HG03469 (cell line): ENCODE results near the gene JPH3.

Experiments used
- ATAC-seq: cut with Tn5 transposase; IDR thresholded peaks from one replicate; pipeline ENCODE4 v1.9.1; 2021; ENCODE audit warnings: mild to moderate bottlenecking, moderate library complexity, moderate number of reproducible peaks; ENCODE audit not compliant: unreplicated experiment

Gene JPH3

GRCh38 chr16:87693827-87694226, 91.5 kb downstream of the JPH3 start:
- ATAC-seq, result no peak

- no peak for ATAC-seq
These were observed 92.3 kb downstream of the JPH3 start for GRCh38 chr16:87694441-87695125.

DNA sequence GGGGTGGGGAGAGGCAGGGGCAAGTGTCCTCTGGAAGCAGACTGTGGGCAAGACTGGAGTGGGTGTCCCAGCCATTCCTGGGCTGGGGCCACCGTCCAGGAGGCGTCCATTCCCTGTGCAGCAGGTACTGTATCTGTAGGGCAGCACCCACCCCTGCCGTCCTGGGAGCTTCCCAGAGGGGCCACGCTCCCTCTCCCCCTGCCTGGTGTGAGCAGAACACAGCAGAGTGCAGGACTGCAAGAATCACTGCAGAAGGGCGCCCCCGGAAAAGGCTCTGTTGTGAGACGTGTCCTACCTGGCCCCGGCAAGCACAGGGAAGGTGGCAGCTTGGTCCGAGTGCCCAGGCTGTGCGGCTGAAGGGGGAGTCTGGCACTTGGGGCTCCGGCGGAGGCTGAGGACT, 93.2 kb downstream of the JPH3 start:
- no peak for ATAC-seq

DNA sequence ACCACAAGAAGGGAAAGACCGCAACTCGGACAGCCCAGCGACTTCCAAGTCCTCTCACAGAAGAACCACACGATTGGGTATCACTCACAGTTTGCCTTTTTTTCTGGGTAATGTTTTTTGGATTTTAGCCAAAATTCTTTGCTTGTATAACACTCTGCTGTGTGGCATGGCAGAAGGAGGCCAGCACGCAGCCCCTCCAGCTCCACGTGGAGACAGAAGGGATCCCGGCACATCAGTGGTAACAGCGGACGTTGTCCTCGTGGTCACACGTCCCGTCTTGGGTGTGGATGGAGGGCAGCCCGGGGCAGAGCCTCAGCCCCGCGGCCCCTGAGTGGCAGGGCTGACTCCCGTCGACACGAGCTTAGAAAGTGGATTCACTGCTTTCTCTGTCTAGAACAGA, 94.4 kb downstream of the JPH3 start:
- no peak for ATAC-seq

- no peak for ATAC-seq
These were observed 94.9 kb downstream of the JPH3 start for GRCh38 chr16:87697256-87697655.

GRCh38 chr16:87697792-87698191, 95.5 kb downstream of the JPH3 start:
- ATAC-seq, result no peak

DNA sequence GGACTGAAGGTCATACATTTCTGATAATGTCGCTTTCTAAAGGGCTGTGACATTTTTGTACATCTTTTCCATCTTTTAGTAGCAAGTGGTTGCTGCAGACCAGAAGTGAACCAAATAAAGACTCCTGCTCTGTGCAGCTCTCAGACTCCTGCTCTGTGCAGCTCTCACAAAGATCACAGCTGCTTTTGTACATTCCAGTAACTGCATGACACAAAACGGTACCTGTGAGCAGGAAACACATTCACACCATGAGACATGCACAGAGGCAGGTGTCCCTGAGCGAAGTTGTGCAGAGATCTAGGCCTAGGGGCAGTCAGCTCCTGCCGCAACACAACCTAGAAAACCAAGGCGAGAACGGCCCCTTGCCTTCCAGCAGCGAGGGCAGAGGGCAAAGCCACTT, 95.9 kb downstream of the JPH3 start:
- no peak for ATAC-seq

DNA sequence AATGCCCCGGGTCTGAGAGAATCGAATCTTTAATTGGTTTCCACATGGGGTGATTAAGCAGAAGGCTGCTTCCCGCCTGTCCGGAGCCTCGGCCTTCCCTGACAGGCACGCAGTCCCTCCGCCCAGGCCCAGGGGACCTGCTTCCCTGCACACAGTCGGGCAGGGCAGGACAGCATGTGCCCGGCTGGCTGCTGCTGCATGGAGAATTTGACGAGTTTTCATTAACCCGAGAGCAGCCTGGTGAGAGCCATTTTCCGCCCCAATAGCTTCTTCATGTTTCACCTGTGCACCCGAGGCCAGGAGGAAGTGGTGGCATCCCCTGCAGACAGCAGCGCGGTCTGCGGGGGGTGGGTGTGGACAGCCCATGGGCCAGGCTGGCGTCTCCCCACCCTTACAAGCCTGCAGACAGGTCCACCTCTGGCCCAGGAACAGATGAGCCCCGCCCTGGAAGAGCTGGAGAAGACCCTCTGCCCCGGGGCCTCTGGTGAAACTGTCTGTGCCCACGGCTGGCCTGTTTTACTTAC, 96.4 kb downstream of the JPH3 start:
- ATAC-seq, result no peak

DNA sequence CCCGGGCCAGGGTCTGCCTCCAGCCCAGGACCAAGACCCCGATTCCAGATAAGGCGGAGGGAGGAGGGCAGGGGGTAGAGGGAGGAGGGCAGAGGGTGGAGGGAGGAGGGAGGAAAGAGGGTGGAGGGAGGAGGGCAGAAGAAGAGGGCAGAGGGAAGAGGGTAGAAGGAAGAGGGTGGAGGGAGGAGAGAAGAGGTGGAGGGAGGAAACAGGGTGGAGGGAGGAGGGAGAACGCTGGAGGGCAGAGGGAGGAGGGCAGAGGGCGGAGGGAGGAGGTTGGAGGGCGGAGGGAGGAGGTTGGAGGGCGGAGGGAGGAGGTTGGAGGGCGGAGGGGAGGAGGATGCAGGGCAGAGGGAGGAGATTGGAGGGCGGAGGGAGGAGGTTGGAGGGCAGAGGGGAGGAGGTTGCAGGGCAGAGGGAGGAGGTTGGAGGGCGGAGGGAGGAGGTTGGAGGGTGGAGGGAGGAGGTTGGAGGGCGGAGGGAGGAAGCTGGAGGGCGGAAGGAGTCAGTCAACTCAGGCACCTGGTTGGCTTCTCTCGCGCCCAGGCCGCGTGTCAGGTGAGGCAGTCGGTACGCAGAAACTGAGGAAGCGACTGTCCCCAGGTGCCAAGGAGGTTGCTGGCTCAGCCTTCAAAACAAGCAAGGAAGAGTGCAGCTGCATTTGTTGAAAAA, 98.2 kb downstream of the JPH3 start:
- ATAC-seq, result no peak

GRCh38 chr16:87701078-87701460, 98.8 kb downstream of the JPH3 start:
- no peak for ATAC-seq

- ATAC-seq, result no peak
These were observed 99.2 kb downstream of the JPH3 start for GRCh38 chr16:87701505-87701921.

DNA sequence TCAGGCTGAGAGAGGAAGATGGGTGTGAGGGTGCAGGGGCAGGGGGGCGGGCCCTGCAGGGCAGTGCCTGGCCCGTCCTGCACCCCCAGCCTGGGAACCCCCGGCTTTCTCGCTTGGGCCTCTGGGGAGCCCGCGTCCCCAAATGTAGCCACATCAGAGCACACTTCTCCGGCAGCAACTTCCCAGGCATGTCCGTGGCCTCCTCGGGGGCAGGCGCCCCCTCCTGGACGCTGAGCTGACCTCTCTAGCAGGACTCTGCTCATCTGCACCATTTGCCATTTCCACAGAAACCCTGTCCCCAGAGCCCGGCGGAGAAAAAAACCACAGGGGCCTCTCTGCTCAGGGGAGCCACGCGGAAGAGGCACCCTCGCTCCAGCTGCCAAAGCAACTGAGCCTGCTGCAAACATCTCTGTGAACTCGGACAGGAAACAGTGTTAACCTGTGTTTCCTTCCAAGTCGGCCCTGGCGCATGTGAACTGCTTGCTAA, 100.1 kb downstream of the JPH3 start:
- ATAC-seq, result no peak

- ATAC-seq, result no peak
These were observed 100.8 kb downstream of the JPH3 start for GRCh38 chr16:87703071-87703470.

- ATAC-seq, result no peak
These were observed 101.6 kb downstream of the JPH3 start for GRCh38 chr16:87703835-87704375.

DNA sequence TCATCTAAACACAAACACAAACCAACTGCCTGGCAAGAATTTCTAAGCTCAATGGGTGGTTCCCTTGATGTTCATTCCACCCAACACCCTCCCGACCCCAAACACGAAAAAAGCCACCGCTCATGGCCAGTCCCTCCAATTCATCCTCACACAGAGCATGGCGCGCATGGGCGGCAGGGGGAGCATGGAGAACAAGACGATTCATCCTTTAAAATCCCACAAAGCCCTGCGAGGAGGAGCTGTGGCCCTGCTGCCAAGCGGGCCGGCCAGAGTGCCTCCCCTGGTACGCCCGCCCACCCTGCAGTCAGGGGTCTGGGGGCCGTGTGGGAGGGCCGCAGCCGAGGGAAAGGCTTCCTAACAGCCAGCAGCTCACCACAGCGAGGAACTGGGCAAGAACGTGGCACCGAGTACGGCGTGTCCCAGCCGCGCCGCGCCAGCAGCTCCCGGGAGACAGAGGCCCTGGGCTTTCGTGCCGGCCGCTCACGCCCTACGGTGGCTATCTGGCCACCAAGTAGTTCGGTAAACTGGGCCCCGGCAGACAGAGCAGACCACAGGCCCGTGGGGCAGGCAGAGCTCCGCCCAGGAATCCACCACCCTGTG, 102.5 kb downstream of the JPH3 start:
- ATAC-seq, result no peak

DNA sequence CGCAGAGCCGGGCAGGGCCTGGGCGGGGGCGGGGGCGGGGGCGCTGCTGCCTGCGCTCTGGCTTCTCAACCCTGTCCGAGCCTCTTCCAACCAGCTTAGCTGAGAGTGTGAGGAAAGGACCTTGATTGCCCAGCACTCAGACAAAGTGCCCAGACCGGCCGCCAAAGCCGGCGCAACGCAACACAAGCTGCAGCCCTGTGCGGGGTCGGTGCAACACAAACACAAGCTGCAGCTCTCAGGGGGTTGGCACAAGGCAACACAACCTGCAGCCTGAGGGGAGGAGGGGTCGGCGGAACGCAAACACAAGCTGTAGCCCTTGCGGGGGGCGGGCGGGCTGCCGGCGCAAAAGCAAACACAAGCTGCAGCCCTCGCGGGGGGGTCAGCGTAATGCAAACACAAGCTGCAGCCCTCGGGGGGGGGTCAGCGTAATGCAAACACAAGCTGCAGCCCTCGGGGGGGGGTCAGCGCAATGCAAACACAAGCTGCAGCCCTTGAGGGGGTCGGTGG, 103.5 kb downstream of the JPH3 start:
- no peak for ATAC-seq

GRCh38 chr16:87706278-87707000, 104.1 kb downstream of the JPH3 start:
- no peak for ATAC-seq

DNA sequence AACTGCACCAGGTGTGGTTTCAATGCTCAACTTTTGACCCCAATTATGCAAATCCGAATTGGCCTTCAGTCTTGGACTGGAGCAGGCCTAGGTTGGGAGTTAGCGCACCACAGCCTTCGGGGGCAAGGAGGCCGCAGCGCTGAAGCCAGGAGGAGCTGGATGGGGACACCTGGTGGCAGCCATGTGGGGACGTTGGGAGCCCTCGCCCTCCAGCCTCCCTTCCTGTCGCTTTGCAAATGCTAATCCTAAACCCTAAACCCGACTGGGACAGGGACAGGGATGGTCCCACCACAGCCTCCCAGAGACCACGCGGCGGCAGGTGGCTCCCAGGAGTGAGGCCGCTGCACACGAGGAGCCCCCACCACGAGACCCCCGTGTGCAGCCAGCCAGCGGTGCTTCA, 104.8 kb downstream of the JPH3 start:
- no peak for ATAC-seq

GRCh38 chr16:87707714-87708580, 105.6 kb downstream of the JPH3 start:
- ATAC-seq, result no peak
